Measurements from ENCODE around the gene ARL15.

GRCh38 chr5:53950621-53951020 is 359.8 kb downstream of the ARL15 start:
- TF ChIP-seq SMC3 (IDR thresholded peaks at IDR 0.05; ENCODE audit: low read depth, low read length): no peak
- no peak for TF ChIP-seq POLR2A (IDR thresholded peaks at IDR 0.05; ENCODE audit: low read depth, low read length)
- TF ChIP-seq, protein P1, sequence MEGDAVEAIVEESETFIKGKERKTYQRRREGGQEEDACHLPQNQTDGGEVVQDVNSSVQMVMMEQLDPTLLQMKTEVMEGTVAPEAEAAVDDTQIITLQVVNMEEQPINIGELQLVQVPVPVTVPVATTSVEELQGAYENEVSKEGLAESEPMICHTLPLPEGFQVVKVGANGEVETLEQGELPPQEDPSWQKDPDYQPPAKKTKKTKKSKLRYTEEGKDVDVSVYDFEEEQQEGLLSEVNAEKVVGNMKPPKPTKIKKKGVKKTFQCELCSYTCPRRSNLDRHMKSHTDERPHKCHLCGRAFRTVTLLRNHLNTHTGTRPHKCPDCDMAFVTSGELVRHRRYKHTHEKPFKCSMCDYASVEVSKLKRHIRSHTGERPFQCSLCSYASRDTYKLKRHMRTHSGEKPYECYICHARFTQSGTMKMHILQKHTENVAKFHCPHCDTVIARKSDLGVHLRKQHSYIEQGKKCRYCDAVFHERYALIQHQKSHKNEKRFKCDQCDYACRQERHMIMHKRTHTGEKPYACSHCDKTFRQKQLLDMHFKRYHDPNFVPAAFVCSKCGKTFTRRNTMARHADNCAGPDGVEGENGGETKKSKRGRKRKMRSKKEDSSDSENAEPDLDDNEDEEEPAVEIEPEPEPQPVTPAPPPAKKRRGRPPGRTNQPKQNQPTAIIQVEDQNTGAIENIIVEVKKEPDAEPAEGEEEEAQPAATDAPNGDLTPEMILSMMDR (conservative IDR thresholded peaks at IDR 0.05; ENCODE audit: low read depth, low read length): no peak
- no peak for TF ChIP-seq CHD1 (IDR thresholded peaks at IDR 0.05; ENCODE audit: low read depth, low read length)
- no peak for TF ChIP-seq RAD21 (IDR thresholded peaks at IDR 0.05; ENCODE audit: low read length)
